ENCODE data around the gene SPAST.

The SPAST gene

DNA sequence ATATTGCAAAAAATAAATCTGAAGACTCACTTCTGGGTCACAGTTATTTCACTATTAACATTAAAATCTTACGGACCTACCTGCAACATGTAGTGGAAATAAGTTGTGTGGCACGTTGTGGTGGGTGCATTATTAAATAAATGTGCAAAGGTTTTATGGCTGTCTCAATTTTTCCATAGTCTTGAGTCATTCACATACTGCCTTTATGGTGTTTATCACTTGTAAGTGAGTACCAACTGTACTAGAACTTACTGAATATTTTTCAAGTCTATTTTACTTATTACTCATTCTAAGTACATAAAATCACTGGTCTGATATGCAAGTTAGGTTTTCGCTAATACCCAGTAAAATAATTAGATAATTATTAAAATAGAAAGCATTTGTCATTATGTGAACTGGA is 54.7 kb downstream of the SPAST start:
- no peak overlapping the region for H3K4me3 ChIP-seq (replicated peaks; ENCODE audit: insufficient read depth, low read length)
- no peak for DNase-seq (ENCODE audit: low read depth in 1 of 2, low spot score in 1 of 2)
- no peaks in the 10 kb centered on the region for H3K27me3 ChIP-seq (ENCODE audit: insufficient read depth, poor library complexity, severe bottlenecking)
- no peak overlapping the region for H3K27ac ChIP-seq (replicated peaks)
- TF ChIP-seq GABPA (IDR thresholded peaks at IDR 0.05; ENCODE audit: low read depth) (no peak), POLR2AphosphoS5 (IDR thresholded peaks at IDR 0.05; ENCODE audit: low read depth) (no peak), CTCF (IDR thresholded peaks at IDR 0.05; ENCODE audit: insufficient read depth, low read length) (no peak), SPI1 (IDR thresholded peaks at IDR 0.05; ENCODE audit: borderline replicate concordance, low read depth) (no peak)
- TF ChIP-seq, protein P1, sequence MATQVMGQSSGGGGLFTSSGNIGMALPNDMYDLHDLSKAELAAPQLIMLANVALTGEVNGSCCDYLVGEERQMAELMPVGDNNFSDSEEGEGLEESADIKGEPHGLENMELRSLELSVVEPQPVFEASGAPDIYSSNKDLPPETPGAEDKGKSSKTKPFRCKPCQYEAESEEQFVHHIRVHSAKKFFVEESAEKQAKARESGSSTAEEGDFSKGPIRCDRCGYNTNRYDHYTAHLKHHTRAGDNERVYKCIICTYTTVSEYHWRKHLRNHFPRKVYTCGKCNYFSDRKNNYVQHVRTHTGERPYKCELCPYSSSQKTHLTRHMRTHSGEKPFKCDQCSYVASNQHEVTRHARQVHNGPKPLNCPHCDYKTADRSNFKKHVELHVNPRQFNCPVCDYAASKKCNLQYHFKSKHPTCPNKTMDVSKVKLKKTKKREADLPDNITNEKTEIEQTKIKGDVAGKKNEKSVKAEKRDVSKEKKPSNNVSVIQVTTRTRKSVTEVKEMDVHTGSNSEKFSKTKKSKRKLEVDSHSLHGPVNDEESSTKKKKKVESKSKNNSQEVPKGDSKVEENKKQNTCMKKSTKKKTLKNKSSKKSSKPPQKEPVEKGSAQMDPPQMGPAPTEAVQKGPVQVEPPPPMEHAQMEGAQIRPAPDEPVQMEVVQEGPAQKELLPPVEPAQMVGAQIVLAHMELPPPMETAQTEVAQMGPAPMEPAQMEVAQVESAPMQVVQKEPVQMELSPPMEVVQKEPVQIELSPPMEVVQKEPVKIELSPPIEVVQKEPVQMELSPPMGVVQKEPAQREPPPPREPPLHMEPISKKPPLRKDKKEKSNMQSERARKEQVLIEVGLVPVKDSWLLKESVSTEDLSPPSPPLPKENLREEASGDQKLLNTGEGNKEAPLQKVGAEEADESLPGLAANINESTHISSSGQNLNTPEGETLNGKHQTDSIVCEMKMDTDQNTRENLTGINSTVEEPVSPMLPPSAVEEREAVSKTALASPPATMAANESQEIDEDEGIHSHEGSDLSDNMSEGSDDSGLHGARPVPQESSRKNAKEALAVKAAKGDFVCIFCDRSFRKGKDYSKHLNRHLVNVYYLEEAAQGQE (IDR thresholded peaks at IDR 0.05; ENCODE audit: insufficient replicate concordance, low read depth), result no peak

DNA sequence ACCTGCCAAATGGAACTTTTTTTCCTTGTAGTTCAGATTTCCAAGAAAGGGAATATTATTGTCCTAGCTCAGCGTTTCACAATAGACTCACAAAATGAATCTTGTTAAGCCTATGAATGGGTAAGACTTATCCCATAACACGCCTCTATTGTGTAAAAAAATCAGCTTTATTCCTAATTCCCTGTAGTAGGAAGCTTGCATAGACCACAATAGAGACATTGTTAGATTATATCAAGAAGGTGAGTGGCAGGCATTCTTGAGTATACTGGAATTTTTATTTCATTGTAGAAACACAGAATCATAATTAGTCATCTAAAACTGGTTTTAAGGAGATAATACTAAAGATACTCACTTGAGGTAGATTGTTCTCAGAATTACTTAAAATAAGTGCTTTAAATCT is 55.8 kb downstream of the SPAST start:
- no peak overlapping the region for H3K27ac ChIP-seq (replicated peaks)
- no peak for DNase-seq (ENCODE audit: low read depth in 1 of 2, low spot score in 1 of 2)
- H3K4me3 ChIP-seq (replicated peaks; ENCODE audit: insufficient read depth, low read length), result no peak overlapping the region
- TF ChIP-seq GABPA (IDR thresholded peaks at IDR 0.05; ENCODE audit: low read depth) (no peak), SPI1 (IDR thresholded peaks at IDR 0.05; ENCODE audit: borderline replicate concordance, low read depth) (no peak), POLR2AphosphoS5 (IDR thresholded peaks at IDR 0.05; ENCODE audit: low read depth) (no peak), CTCF (IDR thresholded peaks at IDR 0.05; ENCODE audit: insufficient read depth, low read length) (no peak)
- TF ChIP-seq, protein P1 (IDR thresholded peaks at IDR 0.05; ENCODE audit: insufficient replicate concordance, low read depth), result no peak
- no peaks in the 10 kb centered on the region for H3K27me3 ChIP-seq (ENCODE audit: insufficient read depth, poor library complexity, severe bottlenecking)

DNA sequence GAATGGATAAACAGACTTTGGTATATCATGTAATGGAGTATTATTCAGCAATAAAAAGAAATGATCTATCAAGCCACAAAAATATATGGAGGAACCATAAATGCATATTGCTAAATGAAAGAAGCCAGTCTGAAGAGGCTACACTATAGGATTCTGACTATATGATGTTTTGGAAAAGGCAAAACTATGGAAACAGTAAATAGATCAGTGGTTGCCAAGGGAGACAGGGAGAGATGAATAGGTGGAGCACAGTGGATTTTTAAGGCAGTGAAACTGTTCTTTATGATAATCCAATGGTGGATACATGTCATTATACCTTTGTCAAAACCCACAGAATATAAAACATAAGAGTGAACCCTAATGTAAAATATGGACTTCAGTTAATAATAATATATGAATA is 61.3 kb downstream of the SPAST start:
- TF ChIP-seq GABPA (IDR thresholded peaks at IDR 0.05; ENCODE audit: low read depth) (no peak), SPI1 (IDR thresholded peaks at IDR 0.05; ENCODE audit: borderline replicate concordance, low read depth) (no peak), POLR2AphosphoS5 (IDR thresholded peaks at IDR 0.05; ENCODE audit: low read depth) (no peak), CTCF (IDR thresholded peaks at IDR 0.05; ENCODE audit: insufficient read depth, low read length) (no peak)
- TF ChIP-seq, protein P1 (IDR thresholded peaks at IDR 0.05; ENCODE audit: insufficient replicate concordance, low read depth), result no peak
- Histone ChIP-seq H3K4me3 (replicated peaks; ENCODE audit: insufficient read depth, low read length) (no peak overlapping the region), H3K27ac (replicated peaks) (no peak overlapping the region), H3K27me3 (ENCODE audit: insufficient read depth, poor library complexity, severe bottlenecking) (no peaks in the 10 kb centered on the region)
- no peak for DNase-seq (ENCODE audit: low read depth in 1 of 2, low spot score in 1 of 2)

Measured in HL-60 (cell line).